HepG2 (cell line): ENCODE results near the gene SLC4A11. TPM values are rescaled to one million over a fixed set of nuclear protein-coding genes. Genes with fewer than 3 reads are reported as not detected.
A peak's percentile ranks its signal among the peaks of the same experiment; 100 is the strongest.

Experiments
- GATAD1 ChIP-seq: IDR thresholded peaks from 2 replicates; pipeline ENCODE4 v1.6.1; 2016; ENCODE audit warnings: missing genetic modification reagents, missing compliant biosample characterization
- ISX ChIP-seq: sonication (generic); formaldehyde crosslinking; conservative IDR thresholded peaks from 2 replicates; pipeline ENCODE4 v1.5.0; 2020; ENCODE audit warnings: missing genetic modification reagents
- MAF1 ChIP-seq: sonication (generic); formaldehyde crosslinking; IDR thresholded peaks from 2 replicates; pipeline ENCODE4 v1.5.0; 2020; ENCODE audit warnings: missing genetic modification reagents, borderline replicate concordance
- NONO ChIP-seq, 2 experiments: fragments of 450-650 bp in 1 of 2; sonication (generic) in 1 of 2; formaldehyde crosslinking in 1 of 2; IDR thresholded peaks in 1 of 2; conservative IDR thresholded peaks in 1 of 2; 2 replicates each; pipeline versions ENCODE4 v1.6.1 to v1.8.0; 2017 to 2022; ENCODE audit warnings: mild to moderate bottlenecking in 1 of 2, missing genetic modification reagents in 1 of 2, moderate library complexity in 1 of 2
- POGZ ChIP-seq: sonication (generic); formaldehyde crosslinking; IDR thresholded peaks from 2 replicates; pipeline ENCODE4 v1.4.0; 2020; ENCODE audit warnings: mild to moderate bottlenecking, missing genetic modification reagents
- POLR2AphosphoS5 ChIP-seq: IDR thresholded peaks from 2 replicates; pipeline ENCODE4 v1.6.1; 2012; ENCODE audit warnings: low read depth, low read length
- RFX3 ChIP-seq: IDR thresholded peaks from 2 replicates; pipeline ENCODE4 v1.6.1; 2016; ENCODE audit warnings: missing biosample characterization, missing genetic modification reagents
- SOX5 ChIP-seq: IDR thresholded peaks from 2 replicates; pipeline ENCODE4 v1.6.1; 2016; ENCODE audit warnings: borderline replicate concordance
- TEAD3 ChIP-seq: optimal IDR thresholded peaks from 2 replicates; pipeline ENCODE3; 2016; ENCODE audit warnings: borderline replicate concordance
- THAP11 ChIP-seq: IDR thresholded peaks from 2 replicates; pipeline ENCODE4 v1.6.1; 2016; ENCODE audit warnings: missing biosample characterization, missing genetic modification reagents
- TOE1 ChIP-seq: sonication (generic); formaldehyde crosslinking; IDR thresholded peaks from 2 replicates; pipeline ENCODE4 v1.4.0; 2020; ENCODE audit warnings: mild to moderate bottlenecking, missing genetic modification reagents
- TP53 ChIP-seq: sonication (generic); formaldehyde crosslinking; conservative IDR thresholded peaks from 2 replicates; pipeline ENCODE4 v1.4.0; 2020; ENCODE audit warnings: missing genetic modification reagents
- ZMYM2 ChIP-seq: sonication (generic); formaldehyde crosslinking; IDR thresholded peaks from 2 replicates; pipeline ENCODE4 v1.8.0; 2022; ENCODE audit warnings: mild to moderate bottlenecking, missing genetic modification reagents
- ZNF567 ChIP-seq: sonication (generic); formaldehyde crosslinking; IDR thresholded peaks from 2 replicates; pipeline ENCODE4 v1.8.1; 2023; ENCODE audit warnings: mild to moderate bottlenecking, missing genetic modification reagents, borderline replicate concordance
- ZNF678 ChIP-seq: sonication (generic); formaldehyde crosslinking; IDR thresholded peaks from 2 replicates; pipeline ENCODE4 v1.4.0; 2020; ENCODE audit warnings: mild to moderate bottlenecking, missing genetic modification reagents
- polyA plus RNA-seq, 8 experiments: library from polyadenylated mRNA; depleted of rRNA in 3 of 8; stranded (reverse) in 7 of 8; unstranded in 1 of 8; fragments of >200 nt; fragmentation: Illumina TruSeq in 4 of 8; extraction: Trizol in 4 of 8; gene quantifications; 2 replicates each; pipeline versions ENCODE4 v1.2.1 to v1.2.3, GENCODE V29; 2011 to 2016; ENCODE audit warnings: low read depth in 4 of 8, missing spikeins in 1 of 8, mixed read lengths in 1 of 8; ENCODE audit not compliant: insufficient read depth in 1 of 8
- total RNA-seq, 5 experiments: library from RNA; depleted of rRNA; stranded (reverse); fragments of >200 nt; fragmentation: Illumina TruSeq; extraction: Trizol; gene quantifications; 2 replicates each; pipeline ENCODE4 v1.2.3, GENCODE V29; 2016; ENCODE audit warnings: low read depth in 1 of 5
- TF ChIP-seq, protein P1 (sequence below): sonication (generic); formaldehyde crosslinking; IDR thresholded peaks from 2 replicates; pipeline ENCODE4 v1.5.0; 2020; ENCODE audit warnings: mild to moderate bottlenecking, missing genetic modification reagents
- TF ChIP-seq, protein P2 (sequence below): sonication (generic); formaldehyde crosslinking; IDR thresholded peaks from 2 replicates; pipeline ENCODE4 v1.5.1; 2020; ENCODE audit warnings: missing genetic modification reagents, mild to moderate bottlenecking, borderline replicate concordance
- TF ChIP-seq, protein P3 (sequence below): sonication (generic); formaldehyde crosslinking; conservative IDR thresholded peaks from 2 replicates; pipeline ENCODE4 v1.8.0; 2022; ENCODE audit warnings: missing genetic modification reagents
- TF ChIP-seq, protein P4 (sequence below): sonication (generic); formaldehyde crosslinking; IDR thresholded peaks from 2 replicates; pipeline ENCODE4 v1.4.0; 2020; ENCODE audit warnings: missing genetic modification reagents
- TF ChIP-seq, protein P5 (sequence below), 2 experiments: sonication (generic) in 1 of 2; formaldehyde crosslinking in 1 of 2; IDR thresholded peaks; 2 replicates each; pipeline versions ENCODE4 v1.4.0 to v1.6.1; 2018 to 2020; ENCODE audit warnings: missing genetic modification reagents in 2 of 2, borderline replicate concordance in 1 of 2, low read depth in 1 of 2, mild to moderate bottlenecking in 1 of 2, missing biosample characterization in 1 of 2

The SLC4A11 gene
- total and polyA plus RNA-seq, 2 of the 13 experiments (the other 11 are each of a cell fraction or from before 2014, with no cell fraction given) = 3.9 to 27.0 TPM

DNA sequence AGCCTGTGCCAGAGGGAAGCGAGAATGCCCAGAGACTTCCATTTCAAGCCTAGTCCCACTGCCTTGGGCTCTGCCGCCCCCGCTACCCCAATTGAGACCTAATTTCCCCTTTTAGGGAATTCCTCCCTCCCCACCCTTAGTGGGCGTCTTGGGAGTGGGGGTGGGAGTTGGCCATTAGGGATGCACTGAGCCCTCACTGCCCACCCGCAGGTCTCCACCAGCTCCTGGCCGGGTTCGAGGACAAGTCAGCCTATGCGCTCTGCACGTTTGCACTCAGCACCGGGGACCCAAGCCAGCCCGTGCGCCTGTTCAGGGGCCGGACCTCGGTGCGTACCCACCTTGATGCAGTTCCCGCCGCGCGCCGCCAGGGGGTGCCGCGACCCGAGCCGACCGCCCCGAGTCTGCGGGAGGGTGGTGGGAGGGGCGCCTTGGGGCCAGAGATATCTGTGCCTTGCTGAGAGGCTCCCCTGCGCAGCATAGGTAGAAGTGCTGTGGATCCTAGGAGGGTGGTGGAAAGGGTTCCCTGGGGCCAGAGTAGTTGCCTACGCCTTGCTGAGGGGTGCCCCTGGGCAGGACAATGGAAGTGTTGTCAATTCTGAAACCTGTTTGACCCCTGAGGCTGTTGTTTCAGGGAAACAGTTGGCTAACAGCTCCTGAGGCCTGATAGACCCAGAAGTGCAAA is 20.5 kb downstream of the SLC4A11 start (continued):
- TF ChIP-seq, protein P1, sequence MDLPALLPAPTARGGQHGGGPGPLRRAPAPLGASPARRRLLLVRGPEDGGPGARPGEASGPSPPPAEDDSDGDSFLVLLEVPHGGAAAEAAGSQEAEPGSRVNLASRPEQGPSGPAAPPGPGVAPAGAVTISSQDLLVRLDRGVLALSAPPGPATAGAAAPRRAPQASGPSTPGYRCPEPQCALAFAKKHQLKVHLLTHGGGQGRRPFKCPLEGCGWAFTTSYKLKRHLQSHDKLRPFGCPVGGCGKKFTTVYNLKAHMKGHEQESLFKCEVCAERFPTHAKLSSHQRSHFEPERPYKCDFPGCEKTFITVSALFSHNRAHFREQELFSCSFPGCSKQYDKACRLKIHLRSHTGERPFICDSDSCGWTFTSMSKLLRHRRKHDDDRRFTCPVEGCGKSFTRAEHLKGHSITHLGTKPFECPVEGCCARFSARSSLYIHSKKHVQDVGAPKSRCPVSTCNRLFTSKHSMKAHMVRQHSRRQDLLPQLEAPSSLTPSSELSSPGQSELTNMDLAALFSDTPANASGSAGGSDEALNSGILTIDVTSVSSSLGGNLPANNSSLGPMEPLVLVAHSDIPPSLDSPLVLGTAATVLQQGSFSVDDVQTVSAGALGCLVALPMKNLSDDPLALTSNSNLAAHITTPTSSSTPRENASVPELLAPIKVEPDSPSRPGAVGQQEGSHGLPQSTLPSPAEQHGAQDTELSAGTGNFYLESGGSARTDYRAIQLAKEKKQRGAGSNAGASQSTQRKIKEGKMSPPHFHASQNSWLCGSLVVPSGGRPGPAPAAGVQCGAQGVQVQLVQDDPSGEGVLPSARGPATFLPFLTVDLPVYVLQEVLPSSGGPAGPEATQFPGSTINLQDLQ (CRISPR knock-in tag) = no peak
- TF ChIP-seq TEAD3 (CRISPR knock-in tag) (peak; percentile 72), ZNF678 (CRISPR knock-in tag) (no peak), TOE1 (CRISPR knock-in tag) (peak; percentile 45; the same call in 1 of the 2 replicates), GATAD1 (peak; percentile 71), POLR2AphosphoS5 (peak; percentile 33; the same call in 1 of the 2 replicates), TP53 (CRISPR knock-in tag) (no peak), NONO (IDR thresholded peaks at IDR 0.05) (no peak), NONO (CRISPR knock-in tag; conservative IDR thresholded peaks at IDR 0.05) (peak; percentile 93), ISX (no peak), RFX3 (CRISPR knock-in tag) (0 out of 2 replicates have a peak, but pooled peaks have one; percentile 29), ZMYM2 (peak; percentile 71), THAP11 (CRISPR knock-in tag) (peak; percentile 74), SOX5 (CRISPR knock-in tag) (peak; percentile 81), POGZ (CRISPR knock-in tag) (peak; percentile 76; the same call in 1 of the 2 replicates), ZNF567 (CRISPR knock-in tag) (0 out of 2 replicates have a peak, but pooled peaks have one; percentile 66), MAF1 (CRISPR knock-in tag) (0 out of 2 replicates have a peak, but pooled peaks have one; percentile 50)
- TF ChIP-seq, protein P2, sequence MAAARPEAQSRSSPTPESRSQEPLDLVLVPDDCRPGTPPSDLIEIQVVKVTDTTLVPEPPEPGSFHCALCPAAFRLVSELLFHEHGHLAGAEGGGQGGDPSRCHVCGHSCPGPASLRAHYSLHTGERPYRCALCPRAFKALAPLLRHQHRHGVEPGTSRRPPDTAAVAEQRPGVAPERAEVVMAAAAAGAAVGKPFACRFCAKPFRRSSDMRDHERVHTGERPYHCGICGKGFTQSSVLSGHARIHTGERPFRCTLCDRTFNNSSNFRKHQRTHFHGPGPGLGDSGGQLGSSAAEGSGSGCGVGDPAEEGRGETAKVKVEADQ (CRISPR knock-in tag) = peak; percentile 80
- TF ChIP-seq, protein P3, sequence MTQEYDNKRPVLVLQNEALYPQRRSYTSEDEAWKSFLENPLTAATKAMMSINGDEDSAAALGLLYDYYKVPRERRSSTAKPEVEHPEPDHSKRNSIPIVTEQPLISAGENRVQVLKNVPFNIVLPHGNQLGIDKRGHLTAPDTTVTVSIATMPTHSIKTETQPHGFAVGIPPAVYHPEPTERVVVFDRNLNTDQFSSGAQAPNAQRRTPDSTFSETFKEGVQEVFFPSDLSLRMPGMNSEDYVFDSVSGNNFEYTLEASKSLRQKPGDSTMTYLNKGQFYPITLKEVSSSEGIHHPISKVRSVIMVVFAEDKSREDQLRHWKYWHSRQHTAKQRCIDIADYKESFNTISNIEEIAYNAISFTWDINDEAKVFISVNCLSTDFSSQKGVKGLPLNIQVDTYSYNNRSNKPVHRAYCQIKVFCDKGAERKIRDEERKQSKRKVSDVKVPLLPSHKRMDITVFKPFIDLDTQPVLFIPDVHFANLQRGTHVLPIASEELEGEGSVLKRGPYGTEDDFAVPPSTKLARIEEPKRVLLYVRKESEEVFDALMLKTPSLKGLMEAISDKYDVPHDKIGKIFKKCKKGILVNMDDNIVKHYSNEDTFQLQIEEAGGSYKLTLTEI = no peak
- TF ChIP-seq, protein P4, sequence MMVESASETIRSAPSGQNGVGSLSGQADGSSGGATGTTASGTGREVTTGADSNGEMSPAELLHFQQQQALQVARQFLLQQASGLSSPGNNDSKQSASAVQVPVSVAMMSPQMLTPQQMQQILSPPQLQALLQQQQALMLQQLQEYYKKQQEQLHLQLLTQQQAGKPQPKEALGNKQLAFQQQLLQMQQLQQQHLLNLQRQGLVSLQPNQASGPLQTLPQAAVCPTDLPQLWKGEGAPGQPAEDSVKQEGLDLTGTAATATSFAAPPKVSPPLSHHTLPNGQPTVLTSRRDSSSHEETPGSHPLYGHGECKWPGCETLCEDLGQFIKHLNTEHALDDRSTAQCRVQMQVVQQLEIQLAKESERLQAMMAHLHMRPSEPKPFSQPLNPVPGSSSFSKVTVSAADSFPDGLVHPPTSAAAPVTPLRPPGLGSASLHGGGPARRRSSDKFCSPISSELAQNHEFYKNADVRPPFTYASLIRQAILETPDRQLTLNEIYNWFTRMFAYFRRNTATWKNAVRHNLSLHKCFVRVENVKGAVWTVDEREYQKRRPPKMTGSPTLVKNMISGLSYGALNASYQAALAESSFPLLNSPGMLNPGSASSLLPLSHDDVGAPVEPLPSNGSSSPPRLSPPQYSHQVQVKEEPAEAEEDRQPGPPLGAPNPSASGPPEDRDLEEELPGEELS (CRISPR knock-in tag) = peak; percentile 73
- TF ChIP-seq, protein P5, sequence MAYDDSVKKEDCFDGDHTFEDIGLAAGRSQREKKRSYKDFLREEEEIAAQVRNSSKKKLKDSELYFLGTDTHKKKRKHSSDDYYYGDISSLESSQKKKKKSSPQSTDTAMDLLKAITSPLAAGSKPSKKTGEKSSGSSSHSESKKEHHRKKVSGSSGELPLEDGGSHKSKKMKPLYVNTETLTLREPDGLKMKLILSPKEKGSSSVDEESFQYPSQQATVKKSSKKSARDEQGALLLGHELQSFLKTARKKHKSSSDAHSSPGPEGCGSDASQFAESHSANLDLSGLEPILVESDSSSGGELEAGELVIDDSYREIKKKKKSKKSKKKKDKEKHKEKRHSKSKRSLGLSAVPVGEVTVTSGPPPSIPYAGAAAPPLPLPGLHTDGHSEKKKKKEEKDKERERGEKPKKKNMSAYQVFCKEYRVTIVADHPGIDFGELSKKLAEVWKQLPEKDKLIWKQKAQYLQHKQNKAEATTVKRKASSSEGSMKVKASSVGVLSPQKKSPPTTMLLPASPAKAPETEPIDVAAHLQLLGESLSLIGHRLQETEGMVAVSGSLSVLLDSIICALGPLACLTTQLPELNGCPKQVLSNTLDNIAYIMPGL (CRISPR knock-in tag; IDR thresholded peaks at IDR 0.05; ENCODE audit: borderline replicate concordance in 1 of 2, low read depth in 1 of 2) = peak; percentile 92 to 98
